ENCODE measurements around the gene GNPTG. TPM values are rescaled to one million over a fixed set of nuclear protein-coding genes. Genes with fewer than 3 reads are reported as not detected.
A peak's percentile ranks its signal among the peaks of the same experiment; 100 is the strongest.

The GNPTG gene
- total and polyA plus RNA-seq, 2 of the 13 experiments (the other 11 are each of a cell fraction or from before 2014, with no cell fraction given) = 22.7 to 71.1 TPM

- no TSS peak for BruUV-seq (replicated peaks)
- ChIA-PET POLR2A (no interaction called here), CTCF (ENCODE audit: low intra/inter-chr PET ratio, low total read pairs) (no interaction called here)
- no peak for TF ChIP-seq SAP130 (CRISPR knock-in tag; IDR thresholded peaks at IDR 0.05; ENCODE audit: low read depth)
- no peak for TF ChIP-seq MTERF4 (CRISPR knock-in tag; IDR thresholded peaks at IDR 0.05)
- TF ChIP-seq AGO2 (optimal IDR thresholded peaks at IDR 0.05; ENCODE audit: low read depth, low read length) = peak; percentile 78
- no peak for TF ChIP-seq ELF1 (CRISPR knock-in tag; IDR thresholded peaks at IDR 0.05)
- 0 out of 2 replicates have a peak, but pooled peaks have one; percentile 21 for TF ChIP-seq RBFOX2 (IDR thresholded peaks at IDR 0.05; ENCODE audit: low read depth, low read length)
- DNase-seq (ENCODE audit: low spot score) (no peak), ATAC-seq (no peak), FAIRE-seq (no peak)
- in situ Hi-C loops (cut with HindIII; ENCODE audit: extremely low pct_ligation_motif_present, low pct_unique_long_range_greater_than_20kb) = no loop called here
- Histone ChIP-seq H3K4me2 (ENCODE audit: low read depth, low read length) (no peak overlapping the region), H3K27ac (ENCODE audit: extremely low read length, insufficient read depth, low read length) (no peak overlapping the region), H3K9me3 (ENCODE audit: low read length) (no peaks in the 10 kb centered on the region), H3K79me2 (ENCODE audit: insufficient read depth, low read length) (peaks cover 16% of the 10 kb centered on the region), H3K36me3 (replicated peaks in 1 of 2; ENCODE audit: control insufficient read depth in 1 of 2, insufficient read depth in 2 of 2, low read length in 2 of 2) (peaks cover 16 to 46% of the 10 kb centered on the region in 2 experiments), H2AFZ (ENCODE audit: low read length) (no peak overlapping the region), H4K20me1 (ENCODE audit: insufficient read depth, low read length) (no peaks in the 10 kb centered on the region; the same call in 1 of the 2 replicates), H3K4me1 (ENCODE audit: insufficient read depth, low read length) (no peaks in the 10 kb centered on the region), H3K27me3 (ENCODE audit: control insufficient read depth in 1 of 2, insufficient read depth in 2 of 2, low read length in 2 of 2) (no peaks in the 10 kb centered on the region), H3K4me3 (replicated peaks in 1 of 3; ENCODE audit: insufficient read depth in 1 of 3, low read depth in 2 of 3, low read length in 3 of 3) (no peak overlapping the region), H3K9ac (ENCODE audit: insufficient read depth, low read depth, low read length) (no peak overlapping the region)
- 98% methylated on average over 24 of the region's 43 CpGs for WGBS (ENCODE audit: low lambda C conversion rate)
- intact Hi-C loops (cut with micrococcal nuclease; ENCODE audit: unreplicated experiment) = no loop called here
Measured at GRCh38 chr16:1361685-1362360, 10.1 kb downstream of the GNPTG start.

GRCh38 chr16:1362807-1363206 lies 11.1 kb downstream of the GNPTG start:
- Histone ChIP-seq H3K36me3 (replicated peaks in 1 of 2; ENCODE audit: control insufficient read depth in 1 of 2, insufficient read depth in 2 of 2, low read length in 2 of 2) (peaks cover 16 to 46% of the 10 kb centered on the region in 2 experiments), H3K9me3 (ENCODE audit: low read length) (no peaks in the 10 kb centered on the region), H3K27me3 (ENCODE audit: control insufficient read depth in 1 of 2, insufficient read depth in 2 of 2, low read length in 2 of 2) (no peaks in the 10 kb centered on the region), H3K4me2 (ENCODE audit: low read depth, low read length) (no peak overlapping the region), H3K27ac (ENCODE audit: extremely low read length, insufficient read depth, low read length) (no peak overlapping the region), H3K4me3 (replicated peaks in 1 of 3; ENCODE audit: insufficient read depth in 1 of 3, low read depth in 2 of 3, low read length in 3 of 3) (no peak overlapping the region), H2AFZ (ENCODE audit: low read length) (no peak overlapping the region), H3K4me1 (ENCODE audit: insufficient read depth, low read length) (no peaks in the 10 kb centered on the region), H4K20me1 (ENCODE audit: insufficient read depth, low read length) (no peaks in the 10 kb centered on the region; the same call in 1 of the 2 replicates), H3K9ac (ENCODE audit: insufficient read depth, low read depth, low read length) (no peak overlapping the region), H3K79me2 (ENCODE audit: insufficient read depth, low read length) (peaks cover 12% of the 10 kb centered on the region)
- WGBS (ENCODE audit: low lambda C conversion rate) = 93% methylated on average over 10 of the region's 11 CpGs
- FAIRE-seq (no peak), ATAC-seq (no peak), DNase-seq (ENCODE audit: low spot score) (no peak)
- intact Hi-C loops (cut with micrococcal nuclease; ENCODE audit: unreplicated experiment) = no loop called here
- in situ Hi-C loops (cut with HindIII; ENCODE audit: extremely low pct_ligation_motif_present, low pct_unique_long_range_greater_than_20kb) = no loop called here
- TF ChIP-seq HOXA3 (CRISPR knock-in tag; IDR thresholded peaks at IDR 0.05) = no peak
- no peak for TF ChIP-seq MEF2D (CRISPR knock-in tag; IDR thresholded peaks at IDR 0.05)
- TF ChIP-seq ZSCAN30 (CRISPR knock-in tag; IDR thresholded peaks at IDR 0.05) = no peak
- TF ChIP-seq RBFOX2 (IDR thresholded peaks at IDR 0.05; ENCODE audit: low read depth, low read length) = no peak
- TF ChIP-seq ZNF577 (CRISPR knock-in tag; IDR thresholded peaks at IDR 0.05; ENCODE audit: borderline replicate concordance, low read depth) = no peak
- no peak for TF ChIP-seq ZFP1 (CRISPR knock-in tag; IDR thresholded peaks at IDR 0.05)
- no peak for TF ChIP-seq CREB3 (CRISPR knock-in tag; IDR thresholded peaks at IDR 0.05)
- BruUV-seq (replicated peaks) = TSS peak; percentile 76
- ChIA-PET POLR2A (no interaction called here), CTCF (ENCODE audit: low intra/inter-chr PET ratio, low total read pairs) (interaction anchor here (1.5 kb wide), 1 partner anchor 74 kb away, joined by 6 read pairs; no protein-coding TSS in a partner anchor)
